K562 (cell line): ENCODE data around the gene LLGL2. TPM values are rescaled to one million over a fixed set of nuclear protein-coding genes. Genes with fewer than 3 reads are reported as not detected.
A peak's percentile ranks its signal among the peaks of the same experiment; 100 is the strongest.

Source experiments
- ATAC-seq: fragments of 200-7000 bp; cut with Tn5 transposase; 3 replicates; pipeline ENCODE4 v1.9.1; 2020; ENCODE audit warnings: moderate library complexity
- BruUV-seq: library from RNA; stranded (reverse); fragments of 400-500 nt; replicated peaks from 2 replicates; lab custom pipeline; 2021; lab: Mats Ljungman, UMichigan
- CTCF ChIA-PET: fragments of 300-600 bp; formaldehyde crosslinking; extraction: SDS; loops from one replicate; lab custom pipeline; 2021; ENCODE audit warnings: low intra/inter-chr PET ratio; lab: Yijun Ruan, JAX
- POLR2A ChIA-PET: fragments of 300-600, 350-650 bp; sonication (Branson Sonifier 250); formaldehyde crosslinking; extraction: SDS; loops from one replicate; lab custom pipeline; 2021; ENCODE audit warnings: antibody characterized with exemption, inconsistent platforms; lab: Yijun Ruan, JAX
- DNase-seq, 4 experiments: peaks; one replicate each; pipeline versions ENCODE4 v3.0.0 to v3.0.0-alpha.2; 2011 to 2018; ENCODE audit warnings: low spot score in 3 of 4, mixed read lengths in 3 of 4; ENCODE audit errors: extremely low read depth in 1 of 4
- FAIRE-seq: peaks from 2 replicates; lab custom pipeline; 2011; peaks lifted over from hg19 to GRCh38; lab: Jason Lieb, UNC
- H2AFZ ChIP-seq: 2 replicates; pipeline ENCODE4 v1.6.0; 2011; ENCODE audit warnings: low read depth, low read length, control low read depth, inconsistent platforms
- H3K27ac ChIP-seq: fragments of 200-600 bp; 3 replicates; pipeline ENCODE4 v1.8.0; 2011; ENCODE audit warnings: low read depth, mild to moderate bottlenecking, control low read depth, inconsistent platforms, low read length, moderate library complexity, mixed read lengths; ENCODE audit errors: extremely low read depth
- H3K27me3 ChIP-seq, 2 experiments: fragments of 300-600 bp in 1 of 2; 2 replicates in 1 of 2; 3 replicates in 1 of 2; pipeline versions ENCODE4 v1.6.0 to v1.8.0; 2011; ENCODE audit warnings: inconsistent platforms in 2 of 2, low read length in 2 of 2, mild to moderate bottlenecking in 1 of 2, mixed read lengths in 1 of 2, moderate library complexity in 1 of 2; ENCODE audit not compliant: control insufficient read depth in 2 of 2, insufficient read depth in 2 of 2
- H3K36me3 ChIP-seq: fragments of 300-600 bp; 3 replicates; pipeline ENCODE4 v1.8.0; 2011; ENCODE audit warnings: mild to moderate bottlenecking, low read length, inconsistent platforms; ENCODE audit not compliant: control insufficient read depth, insufficient read depth
- H3K4me1 ChIP-seq, 2 experiments: fragments of 200-600 bp in 1 of 2; replicated peaks in 1 of 2; 2 replicates in 1 of 2; 3 replicates in 1 of 2; pipeline versions ENCODE4 v1.5.1 to v1.8.0; 2011; ENCODE audit warnings: inconsistent platforms in 2 of 2, low read length in 2 of 2, mild to moderate bottlenecking in 1 of 2, mixed read lengths in 1 of 2, moderate library complexity in 1 of 2; ENCODE audit not compliant: control insufficient read depth in 2 of 2, insufficient read depth in 2 of 2
- H3K4me2 ChIP-seq: 2 replicates; pipeline ENCODE4 v1.6.1; 2011; ENCODE audit warnings: low read length, control low read depth, inconsistent platforms, mixed read lengths; ENCODE audit not compliant: insufficient read depth
- H3K4me3 ChIP-seq: fragments of 200-600 bp; sonication (generic), shearing (Covaris generic); 2 replicates; pipeline ENCODE4 v1.5.1; 2016; ENCODE audit warnings: control low read depth, inconsistent platforms
- H3K79me2 ChIP-seq: fragments of 200-600 bp; 3 replicates; pipeline ENCODE4 v1.8.0; 2011; ENCODE audit warnings: low read length, inconsistent platforms; ENCODE audit not compliant: control insufficient read depth, insufficient read depth
- H3K9ac ChIP-seq, 2 experiments: 2 replicates each; pipeline versions ENCODE4 v1.6.0 to v1.6.1; 2011; ENCODE audit warnings: low read depth in 2 of 2, low read length in 2 of 2, control low read depth in 1 of 2, inconsistent platforms in 1 of 2, mild to moderate bottlenecking in 1 of 2, mixed read lengths in 1 of 2; ENCODE audit not compliant: insufficient read depth in 1 of 2
- H3K9me1 ChIP-seq: one replicate; pipeline ENCODE4 v1.6.0; 2011; ENCODE audit warnings: inconsistent platforms, mild to moderate bottlenecking, low read length, moderate library complexity; ENCODE audit not compliant: control insufficient read depth, insufficient read depth
- H3K9me3 ChIP-seq: replicated peaks from 2 replicates; pipeline ENCODE4 v1.5.1; 2011; ENCODE audit warnings: low read depth, low read length, inconsistent platforms; ENCODE audit not compliant: control insufficient read depth, insufficient read depth
- H4K20me1 ChIP-seq: replicated peaks from 2 replicates; pipeline ENCODE4 v1.6.1; 2011; ENCODE audit warnings: low read length, inconsistent platforms, mixed read lengths; ENCODE audit not compliant: control insufficient read depth, insufficient read depth
- MLX ChIP-seq, 2 experiments: fragments of 450-650 bp in 1 of 2; sonication (generic) in 1 of 2; formaldehyde crosslinking; conservative IDR thresholded peaks; 2 replicates each; pipeline versions ENCODE4 v1.4.0 to v1.8.1; 2020 to 2022; ENCODE audit warnings: mild to moderate bottlenecking in 1 of 2, missing genetic modification reagents in 1 of 2
- POLR2G ChIP-seq: fragments of 200-400 bp; formaldehyde crosslinking; IDR thresholded peaks from 2 replicates; pipeline ENCODE4 v1.6.1; 2017; ENCODE audit warnings: low read depth, mild to moderate bottlenecking, antibody characterized with exemption, low read length, moderate library complexity
- POLR3A ChIP-seq: IDR thresholded peaks from 2 replicates; pipeline ENCODE4 v1.6.1; 2011; ENCODE audit warnings: borderline replicate concordance, mild to moderate bottlenecking, moderate library complexity; ENCODE audit not compliant: insufficient read length, insufficient read depth; ENCODE audit errors: extremely low read depth
- PYGO2 ChIP-seq: fragments of 450-650 bp; IDR thresholded peaks from 2 replicates; pipeline ENCODE4 v1.6.1; 2016; ENCODE audit warnings: mild to moderate bottlenecking, missing genetic modification characterization, moderate library complexity, missing compliant biosample characterization
- RFX7 ChIP-seq: fragments of 250-450 bp; sonication (Bioruptor Pico); IDR thresholded peaks from 2 replicates; pipeline ENCODE4 v1.5.1; 2021; ENCODE audit warnings: mild to moderate bottlenecking
- SP2 ChIP-seq: IDR thresholded peaks from 2 replicates; pipeline ENCODE4 v1.6.1; 2011; ENCODE audit warnings: mild to moderate bottlenecking, low read depth, low read length, moderate library complexity; ENCODE audit not compliant: poor library complexity, severe bottlenecking; ENCODE audit errors: extremely low read depth
- SPI1 ChIP-seq: IDR thresholded peaks from 2 replicates; pipeline ENCODE4 v1.6.1; 2011; ENCODE audit warnings: low read depth, low read length, control low read depth, borderline replicate concordance
- UBTF ChIP-seq, 2 experiments: IDR thresholded peaks; 2 replicates each; pipeline ENCODE4 v1.6.1; 2012; ENCODE audit warnings: improper control_type of control experiment in 2 of 2, low read depth in 2 of 2, low read length in 2 of 2, borderline replicate concordance in 1 of 2
- ZBTB8A ChIP-seq: fragments of 450-650 bp; IDR thresholded peaks from 2 replicates; pipeline ENCODE4 v1.6.1; 2018; ENCODE audit warnings: mild to moderate bottlenecking, moderate library complexity; ENCODE audit not compliant: partially characterized antibody
- ZBTB9 ChIP-seq: fragments of 450-650 bp; formaldehyde crosslinking; IDR thresholded peaks from 2 replicates; pipeline ENCODE4 v1.4.0; 2020; ENCODE audit warnings: mild to moderate bottlenecking, moderate library complexity
- ZFX ChIP-seq: sonication (generic); formaldehyde crosslinking; IDR thresholded peaks from 2 replicates; pipeline ENCODE4 v1.8.0; 2022; ENCODE audit warnings: mild to moderate bottlenecking, missing genetic modification reagents, moderate library complexity
- ZSCAN29 ChIP-seq: fragments of 450-650 bp; IDR thresholded peaks from 2 replicates; pipeline ENCODE4 v1.6.1; 2017
- WGBS: fragments of 100-300 bp; shearing (Covaris generic); methylation state at CpG from one replicate; pipeline ENCODE4 v1.1.6; 2016; ENCODE audit warnings: low coverage, mixed read lengths; ENCODE audit not compliant: insufficient coverage; ENCODE audit errors: missing lambda C conversion rate; 5-methylcytosine and 5-hydroxymethylcytosine counted together
- in situ Hi-C: fragments of 300-500 bp; cut with MboI; formaldehyde crosslinking; loops from 4 replicates; pipeline ENCODE4 v1.15.0; 2018; ENCODE audit warnings: inconsistent platforms, mixed read lengths
- intact Hi-C: fragments of 100-400 bp; cut with micrococcal nuclease; formaldehyde crosslinking; loops from 2 replicates; pipeline ENCODE4 v1.14.2; 2022
- polyA plus RNA-seq, 8 experiments: library from polyadenylated mRNA; depleted of rRNA in 4 of 8; stranded (reverse) in 5 of 8; unstranded in 3 of 8; fragments of >200 nt; fragmentation: Nextera tagmentation in 2 of 8; fragmentation: Illumina TruSeq in 1 of 8; extraction: Ambion mirVana in 2 of 8; extraction: Trizol in 1 of 8; gene quantifications; 2 replicates each; pipeline versions ENCODE4 v1.2.1 to v1.2.3, GENCODE V29; 2011 to 2014; ENCODE audit warnings: inconsistent platforms in 1 of 8, missing spikeins in 1 of 8
- total RNA-seq, 7 experiments: library from RNA; depleted of rRNA in 6 of 7; stranded (reverse); fragments of >200 nt in 6 of 7; fragmentation: Illumina TruSeq in 2 of 7; extraction: Trizol in 2 of 7; gene quantifications; 2 replicates each; pipeline versions ENCODE4 v1.2.1 to v1.2.3, GENCODE V29; 2011 to 2021; ENCODE audit warnings: low replicate concordance in 1 of 7

Gene LLGL2
- total and polyA plus RNA-seq, 9 of the 15 experiments (the other 6 are each of a cell fraction or from before 2014, with no cell fraction given): 0.32 to 24.4 (median 10.2) TPM

GRCh38 chr17:75494326-75494877, 31.1 kb upstream of the LLGL2 start (continued):
- TF ChIP-seq POLR3A (no peak), ZSCAN29 (no peak), SPI1 (no peak), MLX (CRISPR knock-in tag; conservative IDR thresholded peaks at IDR 0.05) (no peak), SP2 (no peak), PYGO2 (no peak), RFX7 (CRISPR knock-in tag) (no peak)

GRCh38 chr17:75496005-75496404, 29.5 kb upstream of the LLGL2 start:
- H3K9me3 ChIP-seq: no peaks in the 10 kb centered on the region
- H3K79me2 ChIP-seq: no peaks in the 10 kb centered on the region
- peaks cover 3% of the 10 kb centered on the region for H3K9me1 ChIP-seq
- intact Hi-C loops: no loop called here
- BruUV-seq: no TSS peak
- no peak overlapping the region for H3K27ac ChIP-seq
- ChIA-PET POLR2A (interaction anchor here (0.6 to 1.0 kb wide), 3 partner anchors 77 to 219 kb away, joined by 3 to 4 read pairs (median 3); no protein-coding TSS in a partner anchor), CTCF (no interaction called here)
- peaks cover 0 to 40% of the 10 kb centered on the region in 2 experiments; a peak in 2 of 5 replicates for H3K4me1 ChIP-seq
- DNase-seq (no peak), ATAC-seq (no peak), FAIRE-seq (no peak)
- H4K20me1 ChIP-seq: no peaks in the 10 kb centered on the region
- H3K36me3 ChIP-seq: peaks cover 61% of the 10 kb centered on the region; the same call in 2 of the 3 replicates
- H3K27me3 ChIP-seq: no peaks in the 10 kb centered on the region
- 80% methylated on average over 8 of the region's 11 CpGs for WGBS
- H3K4me2 ChIP-seq: no peak overlapping the region
- in situ Hi-C loops: loop anchor here (5.0 kb wide), 1 partner anchor 69 kb away; no protein-coding TSS in a partner anchor
- no peak overlapping the region for H3K9ac ChIP-seq
- H3K4me3 ChIP-seq: no peak overlapping the region
- no peak overlapping the region for H2AFZ ChIP-seq
- TF ChIP-seq POLR2G (0 out of 2 replicates have a peak, but pooled peaks have one; percentile 31), UBTF (IDR thresholded peaks at IDR 0.05; ENCODE audit: borderline replicate concordance in 1 of 2, low read depth in 2 of 2, low read length in 2 of 2) (no peak), ZFX (CRISPR knock-in tag) (no peak), ZBTB8A (no peak), ZBTB9 (CRISPR knock-in tag) (no peak)
